SK-MEL-5 (cell line): ENCODE results near the gene BAMBI. TPM values are rescaled to one million over a fixed set of nuclear protein-coding genes. Genes with fewer than 3 reads are reported as not detected.

ENCODE experiments used
- DNase-seq: peaks from one replicate; pipeline ENCODE4 v3.0.0-alpha.2; 2016; ENCODE audit warnings: low read depth, low spot score
- in situ Hi-C: cut with HindIII; loops from 2 replicates; pipeline ENCODE4 v1.10.0; 2016; ENCODE audit warnings: low sequenced_read_pairs, high pct_unique_total_duplicates, low pct_unique_long_range_greater_than_20kb
- small RNA-seq, 2 experiments: library from RNA; depleted of rRNA; stranded (forward); fragments of <200 nt; gene quantifications; one replicate each; pipeline ENCODE3, GENCODE V24; 2014
- total RNA-seq: library from RNA; depleted of rRNA; stranded (reverse); fragments of >200 nt; shearing (Covaris generic); gene quantifications from 2 replicates; pipeline ENCODE4 v1.2.3, GENCODE V29; 2014; rRNA removed

BAMBI gene
- total RNA-seq, 1 experiment from 2014 or later: 335 TPM

GRCh38 chr10:28716748-28717147 is 39.4 kb downstream of the BAMBI start:
- in situ Hi-C loops: no loop called here
- DNase-seq: no peak

- no peak for DNase-seq
- in situ Hi-C loops: no loop called here
Observed at GRCh38 chr10:28717656-28718201, 40.4 kb downstream of the BAMBI start.

- in situ Hi-C loops: no loop called here
- peak; percentile 31 for DNase-seq
Observed at GRCh38 chr10:28719789-28720436, 42.6 kb downstream of the BAMBI start.

- in situ Hi-C loops: no loop called here
- DNase-seq: no peak
Observed at GRCh38 chr10:28721318-28721951, 44.1 kb downstream of the BAMBI start.

GRCh38 chr10:28722065-28722803 is 44.9 kb downstream of the BAMBI start:
- DNase-seq: peak; percentile 17
- in situ Hi-C loops: no loop called here

- no peak for DNase-seq
- in situ Hi-C loops: no loop called here
Observed at GRCh38 chr10:28728366-28728765, 51.0 kb downstream of the BAMBI start.

- in situ Hi-C loops: no loop called here
- DNase-seq: no peak
Observed at GRCh38 chr10:28730031-28730778, 52.9 kb downstream of the BAMBI start.

GRCh38 chr10:28732091-28732490 is 54.8 kb downstream of the BAMBI start:
- in situ Hi-C loops: no loop called here
- DNase-seq: no peak

Small RNA genes lying within 50 kb of the gene (small RNA-seq; reads per million reads assigned to genes)
- gene RNU4ATAC6P (0 reads per million in 2 experiments), gene RNU6-1067P (0 reads per million in 2 experiments)

Other genes starting within 250 kb of the BAMBI start
- 58.6 and 63.7 TPM in 2 replicates for gene WAC, start 144.4 kb upstream of the BAMBI start, total RNA-seq